Measurements from ENCODE around the gene PRR12.
"Not testable (repeated sequence)": the region's sequence is repeated elsewhere in the genome, so short reads cannot be mapped to it uniquely, and the experiment has no call there.

The PRR12 gene

DNA sequence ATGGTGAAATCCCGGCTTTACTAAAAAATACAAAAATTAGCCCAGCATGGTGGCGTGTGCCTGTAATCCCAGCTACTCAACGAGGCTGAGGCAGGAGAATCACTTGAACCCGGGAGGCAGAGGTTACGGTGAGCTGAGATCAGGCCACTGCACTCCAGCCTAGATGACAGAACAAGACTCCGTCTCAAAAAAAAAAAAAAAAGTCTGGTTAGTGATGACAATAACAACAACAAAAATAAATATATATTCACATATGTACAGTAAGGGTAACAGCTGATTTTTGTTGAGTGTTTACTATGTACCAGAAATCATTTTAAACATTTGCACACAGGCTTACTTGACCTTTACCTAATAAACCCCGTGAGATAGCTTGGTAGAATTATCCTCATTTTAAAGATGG is 26.0 kb downstream of the PRR12 start:
- DNase-seq (ENCODE audit: low read depth), result no peak

DNA sequence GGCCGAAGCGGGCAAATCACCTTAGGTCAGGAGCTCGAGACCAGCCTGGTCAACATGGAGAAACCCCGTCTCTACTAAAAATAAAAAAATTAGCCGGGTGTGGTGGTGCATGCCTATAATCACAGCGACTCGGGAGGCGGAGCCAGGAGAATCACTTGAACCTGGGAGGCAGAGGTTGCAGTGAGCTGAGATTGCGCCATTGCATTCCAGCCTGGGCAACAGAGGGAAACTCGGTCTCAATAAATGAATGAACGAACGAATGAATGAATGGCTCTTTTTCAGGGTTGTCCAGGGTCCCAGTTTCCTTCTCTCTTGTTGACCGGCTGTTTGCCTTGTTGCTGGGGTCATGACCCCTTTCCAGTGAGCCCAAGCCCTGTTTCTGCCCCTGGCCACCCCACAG is 26.9 kb downstream of the PRR12 start:
- not testable (repeated sequence) for DNase-seq (ENCODE audit: low read depth)

DNA sequence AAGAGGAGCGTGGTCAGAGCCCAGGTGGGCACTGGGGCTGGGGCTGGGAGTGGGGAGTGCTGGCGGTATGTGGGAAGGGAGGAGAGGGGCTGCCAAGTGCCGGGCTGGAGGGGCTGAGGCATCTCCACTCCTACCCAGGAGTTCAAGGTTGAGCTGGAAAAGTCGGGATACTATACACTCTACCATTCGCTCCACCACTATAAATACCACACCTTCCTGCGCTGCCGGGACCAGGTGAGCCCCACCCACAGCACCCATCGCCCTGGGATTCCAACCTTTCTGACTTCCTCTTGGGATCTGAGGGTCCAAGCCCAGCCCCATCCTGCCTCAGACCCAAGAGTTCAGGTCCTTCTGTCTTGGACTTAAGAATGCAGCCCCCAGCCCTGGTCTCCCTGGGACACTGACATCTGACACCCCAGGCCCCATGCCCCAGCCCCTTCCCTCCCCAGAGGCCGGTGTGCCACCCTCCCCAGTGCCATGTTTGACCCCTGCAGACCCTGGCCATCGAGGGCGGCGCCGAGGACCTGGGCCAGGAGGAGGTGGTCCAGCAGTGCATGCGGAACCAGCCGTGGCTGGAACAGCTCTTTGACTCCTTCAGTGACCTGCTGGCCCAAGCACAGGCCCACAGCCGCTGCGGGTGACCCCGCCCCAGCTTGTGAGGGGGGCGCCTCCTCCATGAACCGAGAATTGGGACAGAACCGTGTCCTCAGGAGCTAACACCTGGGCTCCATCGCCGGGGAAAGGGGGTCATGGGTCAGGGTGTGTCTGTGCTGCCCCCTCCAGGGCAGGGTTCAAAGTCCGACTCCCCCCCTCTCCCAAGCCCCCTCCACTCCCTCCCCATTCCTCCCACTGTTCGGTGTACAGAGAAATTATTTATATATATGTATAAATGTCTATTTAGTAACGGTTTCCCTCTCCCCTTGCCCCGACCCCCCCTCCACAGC is 34.3 kb downstream of the PRR12 start:
- no peak for DNase-seq (ENCODE audit: low read depth)

DNA sequence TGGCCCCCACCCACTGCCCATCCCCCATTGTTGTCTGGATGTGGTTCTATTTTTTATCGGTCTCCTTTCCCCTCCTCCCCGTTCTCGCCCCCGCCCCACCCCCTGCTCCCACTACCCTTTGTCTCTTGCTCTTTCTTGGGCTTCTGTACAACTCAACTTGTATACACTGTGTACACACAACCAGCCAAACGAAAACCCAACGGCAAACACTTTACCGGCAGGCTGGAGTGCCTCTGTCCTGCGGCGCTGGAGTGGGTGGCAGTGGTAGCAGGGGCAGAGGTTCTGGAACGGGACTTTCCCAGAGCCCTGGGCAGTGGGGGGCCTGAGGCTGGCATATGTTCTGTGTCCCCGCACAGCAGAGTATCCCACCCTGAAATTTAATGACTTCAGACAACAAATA is 35.2 kb downstream of the PRR12 start:
- no peak for DNase-seq (ENCODE audit: low read depth)

GRCh38 chr19:49629659-49630058 is 38.7 kb downstream of the PRR12 start:
- DNase-seq (ENCODE audit: low read depth), result no peak

- no peak for DNase-seq (ENCODE audit: low read depth)
These were observed 40.1 kb downstream of the PRR12 start for GRCh38 chr19:49631014-49631588.

GRCh38 chr19:49631610-49632192 is 40.7 kb downstream of the PRR12 start:
- DNase-seq (ENCODE audit: low read depth), result no peak

- no peak for DNase-seq (ENCODE audit: low read depth)
These were observed 41.6 kb downstream of the PRR12 start for GRCh38 chr19:49632576-49632975.

DNA sequence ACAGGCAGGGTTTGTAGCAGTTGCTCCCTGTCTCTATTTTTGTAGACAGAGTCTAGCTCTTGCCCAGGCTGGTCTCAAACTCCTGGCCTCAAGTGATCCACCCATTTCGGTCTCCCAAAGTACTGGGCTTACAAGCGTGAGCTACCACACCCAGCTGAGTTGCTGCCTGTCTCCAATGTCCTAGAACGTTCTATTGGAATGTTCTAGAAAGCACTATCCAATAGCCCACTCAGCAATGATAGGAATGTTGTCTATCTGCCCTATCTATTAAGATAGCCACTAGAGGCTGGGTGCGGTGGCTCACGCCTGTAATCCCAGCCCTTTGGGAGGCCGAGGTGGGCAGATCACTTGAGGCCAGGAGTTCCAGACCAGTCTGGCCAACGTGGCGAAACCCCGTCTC is 42.3 kb downstream of the PRR12 start:
- DNase-seq (ENCODE audit: low read depth), result not testable (repeated sequence)

- DNase-seq (ENCODE audit: low read depth), result no peak
These were observed 44.7 kb downstream of the PRR12 start for GRCh38 chr19:49635530-49636232.

DNA sequence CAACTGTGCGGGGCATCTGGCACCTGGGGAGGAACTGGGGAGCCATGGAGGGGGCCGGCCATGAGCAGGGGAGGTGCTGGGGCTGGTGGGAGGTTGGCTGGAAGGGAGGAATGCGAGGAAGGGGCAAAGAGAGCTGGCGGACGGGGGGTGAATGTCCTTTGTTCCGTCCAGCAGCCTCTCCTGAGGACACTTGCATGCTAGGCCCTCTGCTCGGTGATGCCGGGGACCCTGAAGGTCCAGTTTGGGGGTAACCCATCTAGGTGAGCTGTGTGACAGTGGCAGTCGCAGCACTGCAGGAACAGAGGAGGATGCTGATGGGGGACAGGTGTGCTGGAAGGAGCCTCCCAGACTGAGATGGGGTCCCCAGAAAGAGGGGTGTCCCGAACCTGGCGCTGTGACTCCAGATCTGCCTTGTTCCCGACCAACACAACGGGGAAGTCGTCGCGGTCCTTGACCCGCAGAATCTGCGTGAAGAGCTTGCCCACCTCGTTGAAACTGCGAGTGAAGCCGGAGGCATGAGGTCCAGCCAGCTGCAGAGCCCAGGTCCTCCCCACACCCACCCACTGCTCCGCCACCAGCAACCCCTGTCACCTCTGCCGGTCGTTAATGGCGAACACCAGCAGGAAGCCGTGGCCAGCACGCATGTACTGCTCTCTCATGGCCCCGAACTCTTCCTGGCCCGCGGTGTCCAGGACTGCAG is 45.4 kb downstream of the PRR12 start:
- DNase-seq (ENCODE audit: low read depth), result no peak

- no peak for DNase-seq (ENCODE audit: low read depth)
These were observed 47.1 kb downstream of the PRR12 start for GRCh38 chr19:49637821-49638738.

DNA sequence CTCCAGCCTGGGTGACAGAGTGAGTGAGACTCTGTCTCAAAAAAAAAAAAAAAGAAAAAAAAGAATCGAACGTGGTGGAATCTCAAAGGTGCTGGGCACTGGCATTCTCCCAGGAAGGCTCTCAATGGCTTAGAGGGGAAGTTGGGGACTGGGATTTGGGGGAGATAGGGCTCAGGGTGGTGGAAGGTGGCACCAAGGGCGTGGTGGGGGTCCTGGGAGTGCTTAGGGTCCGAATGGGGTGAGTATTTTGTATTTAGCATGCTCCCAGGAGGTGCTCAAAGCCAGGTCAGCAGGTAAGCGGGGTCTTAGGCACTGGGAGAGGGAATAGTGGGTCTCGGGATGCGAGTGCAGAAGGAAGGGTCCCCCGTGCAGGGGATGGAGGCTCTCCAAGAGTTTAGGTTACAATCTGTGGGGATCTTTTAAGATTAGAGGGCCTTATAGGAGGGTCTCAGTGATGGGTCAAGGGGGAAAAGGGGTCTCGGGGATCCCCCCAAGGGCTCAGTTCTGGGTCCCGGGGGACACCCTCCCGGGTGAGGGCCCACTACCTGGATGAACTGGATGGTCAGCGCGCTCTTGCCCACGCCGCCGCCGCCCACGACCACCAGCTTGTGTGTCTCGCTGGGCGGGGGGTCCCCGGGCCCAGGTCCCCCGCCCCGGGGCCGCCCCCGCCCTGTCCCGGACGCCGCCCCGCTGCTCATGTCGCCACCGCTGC is 48.6 kb downstream of the PRR12 start:
- no peak for DNase-seq (ENCODE audit: low read depth)

DNA sequence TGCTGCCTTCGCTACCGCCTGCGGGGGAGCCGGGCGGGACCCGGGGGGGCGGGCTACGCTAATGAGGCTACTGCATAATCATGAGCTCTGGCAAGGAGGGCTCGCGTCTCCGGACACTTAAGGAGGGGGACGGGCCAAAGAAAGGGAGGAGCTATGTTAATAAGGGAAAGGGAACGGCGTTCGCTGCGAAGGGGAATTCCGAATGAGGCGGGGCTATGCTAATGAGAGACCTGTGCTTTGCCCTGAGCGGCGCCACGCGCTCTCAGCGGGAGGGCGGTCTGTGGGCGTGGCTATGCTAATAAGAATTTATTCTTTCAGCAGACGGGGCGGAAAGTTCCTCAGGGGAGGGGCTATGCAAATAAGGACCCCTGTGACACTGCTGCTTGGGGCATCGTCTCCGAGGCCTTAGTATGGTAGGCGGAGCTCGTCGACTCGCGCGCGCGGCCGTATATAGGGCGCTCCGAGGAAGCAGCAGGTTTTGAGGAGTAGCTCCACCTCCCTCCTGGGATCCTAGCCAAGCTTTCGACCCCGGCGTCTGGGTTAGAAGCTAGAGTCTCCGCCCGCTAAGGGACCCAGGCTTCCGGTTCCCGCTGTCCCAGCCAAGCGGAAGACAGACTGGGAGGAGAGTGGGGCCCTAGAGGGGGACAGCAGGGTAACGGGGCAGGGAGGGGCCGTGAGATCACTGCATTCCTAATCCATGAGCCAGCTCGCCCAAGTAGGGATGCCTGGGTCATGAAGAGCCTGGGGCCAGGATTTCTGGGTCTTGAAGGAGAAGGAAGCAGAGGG is 49.3 kb downstream of the PRR12 start, which contains the start of gene RRAS:
TSS of gene RRAS (minus strand) at position 31 of the 786 bp plus-strand sequence. CDS start 45 bp downstream, outside the sequence.
- peak; percentile 99 for DNase-seq (ENCODE audit: low read depth)

DNA sequence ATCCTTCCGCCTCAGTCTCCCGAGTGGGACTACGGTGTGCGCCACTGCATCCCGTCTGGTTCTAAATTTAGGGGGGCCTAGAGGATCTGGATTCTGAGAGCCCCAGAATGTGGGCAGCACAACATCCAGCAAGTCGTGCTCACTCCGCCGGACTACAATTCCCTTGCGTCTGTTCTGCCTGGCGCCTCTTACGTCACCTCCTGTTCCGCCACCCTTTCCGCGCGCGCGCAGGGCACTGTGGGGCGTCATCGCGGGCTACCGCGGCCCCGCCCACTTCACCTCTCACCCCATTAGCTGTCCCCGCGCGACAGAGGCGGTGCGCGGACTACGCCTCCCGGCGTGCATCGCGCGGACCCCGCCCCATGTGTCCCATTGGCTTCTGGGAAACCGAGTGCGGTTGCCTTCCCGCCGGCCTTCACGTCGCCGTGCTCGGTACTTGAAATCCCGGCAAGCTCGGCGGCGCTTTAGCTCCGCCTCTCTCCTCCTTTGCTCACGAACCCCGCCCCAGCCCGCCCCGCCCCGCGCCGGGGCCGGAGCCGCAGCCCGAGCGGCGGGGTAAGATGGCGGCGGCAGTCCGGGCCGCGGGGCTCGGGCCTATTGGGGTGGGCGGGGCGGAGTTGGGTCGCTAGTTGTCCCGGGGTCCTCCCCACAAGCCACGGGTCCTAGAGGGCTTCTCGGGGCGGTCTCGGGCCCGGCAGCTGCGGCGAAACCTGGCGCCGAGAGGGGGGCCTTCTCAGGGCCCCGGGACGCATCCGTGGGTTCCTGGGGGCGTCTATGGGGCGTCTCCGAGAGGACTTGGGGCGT is 50.9 kb downstream of the PRR12 start, which contains the start of gene SCAF1:
TSS of gene SCAF1 (plus strand) at position 522 of the 804 bp plus-strand sequence. CDS start 2,818 bp downstream, outside the sequence.
- peak; percentile 96 for DNase-seq (ENCODE audit: low read depth)

GRCh38 chr19:49642492-49643035 is 51.6 kb downstream of the PRR12 start:
- DNase-seq (ENCODE audit: low read depth), result no peak

- DNase-seq (ENCODE audit: low read depth), result no peak
These were observed 52.5 kb downstream of the PRR12 start for GRCh38 chr19:49643466-49643865.

GRCh38 chr19:49645592-49645991 is 54.6 kb downstream of the PRR12 start:
- no peak for DNase-seq (ENCODE audit: low read depth)

Measured in stimulated activated CD8-positive, alpha-beta memory T cell treated with anti-CD3 and anti-CD28 coated beads, Interleukin-7, amount 100 ng/mL, for 24 hours (primary cell).